KMS-11 (cell line): ENCODE data around the gene NRSN1.

Experiments used
- H2AFZ ChIP-seq: fragments of 200-600 bp; sonication (generic); 2 replicates; pipeline ENCODE4 v1.6.1; 2016; ENCODE audit warnings: antibody characterized with exemption, mixed run types, low read depth
- H3K27ac ChIP-seq: fragments of 200-600 bp; sonication (generic); 2 replicates; pipeline ENCODE4 v1.6.1; 2016; ENCODE audit warnings: mild to moderate bottlenecking, mixed run types
- H3K27me3 ChIP-seq: fragments of 200-600 bp; sonication (generic); 2 replicates; pipeline ENCODE4 v1.6.1; 2017; ENCODE audit warnings: mild to moderate bottlenecking, low read depth, mixed run types, moderate library complexity; ENCODE audit not compliant: insufficient read depth
- H3K36me3 ChIP-seq: fragments of 200-600 bp; sonication (generic); 2 replicates; pipeline ENCODE4 v1.6.1; 2017; ENCODE audit warnings: mild to moderate bottlenecking, mixed run types; ENCODE audit not compliant: insufficient read depth
- H3K4me1 ChIP-seq: fragments of 200-600 bp; sonication (generic); 2 replicates; pipeline ENCODE4 v1.6.1; 2016; ENCODE audit warnings: mild to moderate bottlenecking, low read depth, mixed run types; ENCODE audit not compliant: poor library complexity, severe bottlenecking
- H3K4me2 ChIP-seq: fragments of 200-600 bp; sonication (generic); 2 replicates; pipeline ENCODE4 v1.7.0; 2016; ENCODE audit warnings: mild to moderate bottlenecking, mixed run types
- H3K4me3 ChIP-seq: fragments of 200-600 bp; sonication (generic); IDR thresholded peaks from 2 replicates; pipeline ENCODE4 v1.6.1; 2017; ENCODE audit warnings: low read depth, low read length, mixed read lengths; ENCODE audit not compliant: insufficient read depth
- H3K79me2 ChIP-seq: fragments of 200-600 bp; sonication (generic); 2 replicates; pipeline ENCODE4 v1.6.1; 2016; ENCODE audit warnings: low read depth, mixed run types; ENCODE audit not compliant: insufficient read depth
- H3K9ac ChIP-seq: fragments of 200-600 bp; sonication (generic); 2 replicates; pipeline ENCODE4 v1.6.1; 2016; ENCODE audit warnings: mild to moderate bottlenecking, mixed run types
- H4K20me1 ChIP-seq: fragments of 200-600 bp; sonication (generic); 2 replicates; pipeline ENCODE4 v1.6.1; 2016; ENCODE audit warnings: mild to moderate bottlenecking, mixed run types; ENCODE audit not compliant: insufficient read depth
- CTCF ChIP-seq: fragments of 200-600 bp; sonication (generic); conservative IDR thresholded peaks from 2 replicates; pipeline ENCODE4 v1.6.1; 2017; ENCODE audit warnings: low read depth, mild to moderate bottlenecking, antibody characterized with exemption, low read length, moderate library complexity, mixed read lengths

NRSN1 gene

GRCh38 chr6:24149836-24150235 lies 23.8 kb downstream of the NRSN1 start:
- no peaks in the 10 kb centered on the region for H3K79me2 ChIP-seq
- no peak overlapping the region for H3K4me2 ChIP-seq
- no peak overlapping the region for H3K27ac ChIP-seq
- H2AFZ ChIP-seq, result no peak overlapping the region
- TF ChIP-seq CTCF, result no peak
- no peaks in the 10 kb centered on the region for H4K20me1 ChIP-seq
- H3K4me3 ChIP-seq, result no peak overlapping the region
- no peak overlapping the region for H3K9ac ChIP-seq
- H3K27me3 ChIP-seq, result no peaks in the 10 kb centered on the region
- no peaks in the 10 kb centered on the region for H3K36me3 ChIP-seq
- no peaks in the 10 kb centered on the region for H3K4me1 ChIP-seq

DNA sequence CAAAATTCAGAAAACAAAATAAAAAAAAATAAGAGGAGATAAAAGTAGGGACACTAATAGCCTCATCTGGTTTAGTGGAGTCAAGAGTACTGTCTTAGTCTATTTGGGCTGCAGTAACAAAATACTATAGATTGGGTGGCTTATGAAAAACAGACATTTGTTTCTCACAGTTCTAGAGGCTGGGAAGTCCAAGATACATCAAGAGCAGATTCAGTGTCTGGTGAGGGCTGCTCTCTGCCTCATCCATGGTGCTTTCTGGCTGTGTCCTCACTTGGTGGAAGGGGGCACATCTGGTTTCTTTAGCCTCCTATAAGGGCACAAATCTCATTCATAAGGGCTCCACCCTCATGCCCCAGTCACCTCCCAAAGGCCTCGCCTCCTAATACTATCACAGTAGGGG lies 26.0 kb downstream of the NRSN1 start:
- Histone ChIP-seq H2AFZ (no peak overlapping the region), H3K27ac (no peak overlapping the region), H3K4me1 (no peaks in the 10 kb centered on the region), H3K79me2 (no peaks in the 10 kb centered on the region), H3K4me2 (no peak overlapping the region), H3K27me3 (no peaks in the 10 kb centered on the region), H3K9ac (no peak overlapping the region), H4K20me1 (no peaks in the 10 kb centered on the region), H3K36me3 (no peaks in the 10 kb centered on the region), H3K4me3 (no peak overlapping the region)
- TF ChIP-seq CTCF, result no peak

- TF ChIP-seq CTCF, result no peak
- no peak overlapping the region for H3K4me3 ChIP-seq
- no peaks in the 10 kb centered on the region for H4K20me1 ChIP-seq
- H3K27ac ChIP-seq, result no peak overlapping the region
- no peaks in the 10 kb centered on the region for H3K27me3 ChIP-seq
- no peaks in the 10 kb centered on the region for H3K36me3 ChIP-seq
- H3K79me2 ChIP-seq, result no peaks in the 10 kb centered on the region
- H3K4me2 ChIP-seq, result no peak overlapping the region
- no peaks in the 10 kb centered on the region for H3K4me1 ChIP-seq
- no peak overlapping the region for H3K9ac ChIP-seq
- no peak overlapping the region for H2AFZ ChIP-seq
Observed at GRCh38 chr6:24154121-24154520, 28.1 kb downstream of the NRSN1 start.

DNA sequence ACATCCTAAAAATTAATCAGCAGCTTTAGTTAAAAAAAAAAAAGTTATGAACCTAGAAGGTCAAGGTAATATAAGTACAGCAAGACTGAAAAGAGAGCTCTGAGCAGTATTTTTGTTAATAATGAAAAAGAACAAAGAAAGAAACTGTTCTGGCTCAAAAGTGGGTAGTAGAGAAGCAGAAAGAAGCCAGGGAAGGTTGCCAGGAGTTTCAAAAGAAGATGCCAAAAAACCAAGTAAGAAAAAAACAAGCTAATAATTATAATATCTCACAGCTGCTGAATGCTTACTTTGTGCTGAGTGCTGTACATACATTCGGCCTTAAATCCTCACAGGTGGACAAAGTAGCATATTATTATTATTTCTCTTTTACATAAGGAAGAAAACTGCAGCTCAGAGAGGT lies 31.9 kb downstream of the NRSN1 start:
- TF ChIP-seq CTCF, result no peak
- Histone ChIP-seq H3K36me3 (no peaks in the 10 kb centered on the region), H3K27ac (no peak overlapping the region), H3K9ac (no peak overlapping the region), H3K4me1 (no peaks in the 10 kb centered on the region), H2AFZ (no peak overlapping the region), H4K20me1 (no peaks in the 10 kb centered on the region), H3K79me2 (no peaks in the 10 kb centered on the region), H3K4me3 (no peak overlapping the region), H3K4me2 (no peak overlapping the region), H3K27me3 (no peaks in the 10 kb centered on the region)

GRCh38 chr6:24183584-24183983 lies 57.6 kb downstream of the NRSN1 start:
- no peaks in the 10 kb centered on the region for H3K79me2 ChIP-seq
- H2AFZ ChIP-seq, result no peak overlapping the region
- no peaks in the 10 kb centered on the region for H3K36me3 ChIP-seq
- H3K4me3 ChIP-seq, result no peak overlapping the region
- no peaks in the 10 kb centered on the region for H4K20me1 ChIP-seq
- no peaks in the 10 kb centered on the region for H3K4me1 ChIP-seq
- no peak overlapping the region for H3K9ac ChIP-seq
- H3K27ac ChIP-seq, result no peak overlapping the region
- H3K27me3 ChIP-seq, result no peaks in the 10 kb centered on the region
- no peak overlapping the region for H3K4me2 ChIP-seq
- no peak for TF ChIP-seq CTCF
